HCT116 (cell line): ENCODE measurements around the gene MLLT3. TPM values are rescaled to one million over a fixed set of nuclear protein-coding genes. Genes with fewer than 3 reads are reported as not detected.

Source experiments
- ATAC-seq: fragments of 200-7000 bp; cut with Tn5 transposase; 2 replicates; pipeline ENCODE4 v1.9.1; 2020; ENCODE audit warnings: mild to moderate bottlenecking, moderate library complexity
- BruUV-seq: library from RNA; stranded (reverse); fragments of 400-500 nt; replicated peaks from 2 replicates; lab custom pipeline; 2021; lab: Mats Ljungman, UMichigan
- CTCF ChIA-PET: fragments of 300-600 bp; sonication (Branson Sonifier 250); formaldehyde crosslinking; loops from one replicate; lab custom pipeline; 2021; ENCODE audit warnings: antibody characterized with exemption; lab: Charles Lee
- POLR2A ChIA-PET: fragments of 300-600, 350-600 bp; sonication (Branson Sonifier 250); formaldehyde crosslinking; loops from one replicate; lab custom pipeline; 2021; ENCODE audit warnings: antibody characterized with exemption; lab: Charles Lee
- RAD21 ChIA-PET, 2 experiments: fragments of 300-600 bp; sonication (Branson Sonifier 250); formaldehyde crosslinking; loops; one replicate each; lab custom pipeline; 2023; ENCODE audit warnings: low total read pairs in 2 of 2; ENCODE audit not compliant: uncharacterized antibody in 2 of 2, unreplicated experiment in 2 of 2, low non-redundant PET in 1 of 2; lab: Charles Lee
- DNase-seq: peaks from one replicate; pipeline ENCODE4 v3.0.0-alpha.2; 2010; ENCODE audit warnings: low read depth, low spot score
- H2AFZ ChIP-seq: fragments of 200-600 bp; shearing (Covaris generic), sonication (generic); 2 replicates; pipeline ENCODE4 v1.6.1; 2017; ENCODE audit warnings: low read depth, mixed run types, mixed read lengths, antibody characterized with exemption, low read length; ENCODE audit not compliant: poor library complexity, severe bottlenecking
- H3K27ac ChIP-seq: 2 replicates; pipeline ENCODE4 v1.5.1; 2012; ENCODE audit warnings: low read depth, low read length
- H3K27me3 ChIP-seq: fragments of 200-600 bp; sonication (generic); 2 replicates; pipeline ENCODE4 v1.6.1; 2016; ENCODE audit warnings: mixed run types, low read length, mixed read lengths; ENCODE audit not compliant: insufficient read depth
- H3K36me3 ChIP-seq, 2 experiments: fragments of 200-500 bp in 1 of 2; fragments of 200-600 bp in 1 of 2; sonication (Bioruptor generic) in 1 of 2; sonication (generic) in 1 of 2; 2 replicates each; pipeline versions ENCODE4 v1.5.1 to v1.6.1; 2014 to 2016; ENCODE audit warnings: low read length in 2 of 2, inconsistent platforms in 1 of 2, mixed read lengths in 1 of 2, mixed run types in 1 of 2; ENCODE audit not compliant: insufficient read depth in 2 of 2, control insufficient read depth in 1 of 2
- H3K4me1 ChIP-seq, 2 experiments: fragments of 200-600 bp in 1 of 2; sonication (generic) in 1 of 2; 2 replicates each; pipeline versions ENCODE4 v1.5.1 to v1.6.1; 2012 to 2017; ENCODE audit warnings: low read length in 2 of 2, inconsistent platforms in 1 of 2, mild to moderate bottlenecking in 1 of 2, mixed read lengths in 1 of 2, mixed run types in 1 of 2, moderate library complexity in 1 of 2; ENCODE audit not compliant: insufficient read depth in 2 of 2, control insufficient read depth in 1 of 2
- H3K4me2 ChIP-seq: fragments of 200-600 bp; sonication (generic); 2 replicates; pipeline ENCODE4 v1.6.1; 2017; ENCODE audit warnings: mixed run types, low read length, mixed read lengths
- H3K4me3 ChIP-seq, 2 experiments: fragments of 200-600 bp in 1 of 2; sonication (generic) in 1 of 2; replicated peaks in 1 of 2; 2 replicates each; pipeline ENCODE4 v1.5.1; 2011 to 2016; ENCODE audit warnings: low read length in 2 of 2, control low read depth in 1 of 2, low read depth in 1 of 2, mild to moderate bottlenecking in 1 of 2, mixed read lengths in 1 of 2, mixed run types in 1 of 2
- H3K79me2 ChIP-seq: fragments of 200-600 bp; sonication (generic); 2 replicates; pipeline ENCODE4 v1.6.1; 2017; ENCODE audit warnings: mild to moderate bottlenecking, mixed run types, low read length, moderate library complexity, mixed read lengths; ENCODE audit not compliant: insufficient read depth
- H3K9ac ChIP-seq: fragments of 200-600 bp; sonication (generic); 2 replicates; pipeline ENCODE4 v1.6.1; 2016; ENCODE audit warnings: low read length, mixed read lengths
- H3K9me2 ChIP-seq: fragments of 200-600 bp; sonication (generic), shearing (Covaris generic); 2 replicates; pipeline ENCODE4 v1.6.1; 2017; ENCODE audit warnings: mixed run types, mild to moderate bottlenecking, moderate library complexity; ENCODE audit not compliant: insufficient read depth
- H3K9me3 ChIP-seq, 2 experiments: fragments of 200-500 bp in 1 of 2; fragments of 200-600 bp in 1 of 2; sonication (Bioruptor generic) in 1 of 2; sonication (generic) in 1 of 2; 2 replicates each; pipeline ENCODE4 v1.6.1; 2014 to 2017; ENCODE audit warnings: low read length in 2 of 2, mixed read lengths in 2 of 2, inconsistent platforms in 1 of 2, low read depth in 1 of 2, mild to moderate bottlenecking in 1 of 2, mixed run types in 1 of 2, moderate library complexity in 1 of 2; ENCODE audit not compliant: control insufficient read depth in 1 of 2, insufficient read depth in 1 of 2
- H4K20me1 ChIP-seq: fragments of 200-600 bp; sonication (generic), shearing (Covaris generic); 2 replicates; pipeline ENCODE4 v1.6.1; 2017; ENCODE audit warnings: mixed run types, mild to moderate bottlenecking, moderate library complexity; ENCODE audit not compliant: insufficient read depth
- CEBPB ChIP-seq: IDR thresholded peaks from 2 replicates; pipeline ENCODE4 v1.6.1; 2012; ENCODE audit warnings: low read depth
- ELF1 ChIP-seq: IDR thresholded peaks from 2 replicates; pipeline ENCODE4 v1.6.1; 2012; ENCODE audit warnings: low read depth, borderline replicate concordance
- EZH2phosphoT487 ChIP-seq: fragments of 200-600 bp; IDR thresholded peaks from 2 replicates; pipeline ENCODE4 v1.6.1; 2018; ENCODE audit warnings: antibody characterized with exemption, borderline replicate concordance
- JUND ChIP-seq: IDR thresholded peaks from 2 replicates; pipeline ENCODE4 v1.6.1; 2012
- POLR2A ChIP-seq: IDR thresholded peaks from 2 replicates; pipeline ENCODE4 v1.7.0; 2011; ENCODE audit warnings: borderline replicate concordance; ENCODE audit not compliant: insufficient read depth, insufficient read length; ENCODE audit errors: extremely low read depth
- POLR2AphosphoS5 ChIP-seq: IDR thresholded peaks from 2 replicates; pipeline ENCODE4 v1.6.1; 2011; ENCODE audit warnings: mild to moderate bottlenecking, low read depth, low read length, moderate library complexity
- SIN3A ChIP-seq: IDR thresholded peaks from 2 replicates; pipeline ENCODE4 v1.6.1; 2012; ENCODE audit warnings: low read depth
- SP1 ChIP-seq: IDR thresholded peaks from 2 replicates; pipeline ENCODE4 v1.6.1; 2012; ENCODE audit warnings: low read depth
- TCF7L2 ChIP-seq: IDR thresholded peaks from 2 replicates; pipeline ENCODE4 v1.7.0; 2011; ENCODE audit warnings: borderline replicate concordance, inconsistent platforms; ENCODE audit not compliant: insufficient read depth, insufficient read length; ENCODE audit errors: extremely low read depth
- ZFX ChIP-seq: fragments of 450-650 bp; IDR thresholded peaks from 2 replicates; pipeline ENCODE4 v1.6.1; 2017
- ZNF274 ChIP-seq: fragments of 200-500 bp; sonication (Bioruptor generic); IDR thresholded peaks from 2 replicates; pipeline ENCODE4 v1.6.1; 2014; ENCODE audit warnings: mild to moderate bottlenecking, low read depth, low read length, inconsistent platforms
- intact Hi-C: fragments of 100-400 bp; cut with micrococcal nuclease; formaldehyde crosslinking; loops from 2 replicates; pipeline ENCODE4 v1.10.0; 2022
- total RNA-seq: library from RNA; stranded (reverse); gene quantifications from one replicate; pipeline ENCODE4 v1.2.1, GENCODE V29; 2021; ENCODE audit not compliant: unreplicated experiment
- TF ChIP-seq, protein P1 (sequence below), 3 experiments: fragments of 200-600 bp in 1 of 3; sonication (generic) in 1 of 3; IDR thresholded peaks in 2 of 3; conservative IDR thresholded peaks in 1 of 3; 2 replicates each; pipeline ENCODE4 v1.5.1; 2012 to 2017; ENCODE audit warnings: low read depth in 2 of 3, low read length in 2 of 3, antibody characterized with exemption in 1 of 3, borderline replicate concordance in 1 of 3, control low read depth in 1 of 3, mild to moderate bottlenecking in 1 of 3, mixed read lengths in 1 of 3, mixed run types in 1 of 3, moderate library complexity in 1 of 3; ENCODE audit not compliant: insufficient read depth in 1 of 3
- TF ChIP-seq, protein P2 (sequence below): IDR thresholded peaks from 2 replicates; pipeline ENCODE4 v1.6.1; 2012; ENCODE audit warnings: low read depth

Gene MLLT3
- total RNA-seq, 1 experiment from 2014 or later = 4.3 TPM

DNA sequence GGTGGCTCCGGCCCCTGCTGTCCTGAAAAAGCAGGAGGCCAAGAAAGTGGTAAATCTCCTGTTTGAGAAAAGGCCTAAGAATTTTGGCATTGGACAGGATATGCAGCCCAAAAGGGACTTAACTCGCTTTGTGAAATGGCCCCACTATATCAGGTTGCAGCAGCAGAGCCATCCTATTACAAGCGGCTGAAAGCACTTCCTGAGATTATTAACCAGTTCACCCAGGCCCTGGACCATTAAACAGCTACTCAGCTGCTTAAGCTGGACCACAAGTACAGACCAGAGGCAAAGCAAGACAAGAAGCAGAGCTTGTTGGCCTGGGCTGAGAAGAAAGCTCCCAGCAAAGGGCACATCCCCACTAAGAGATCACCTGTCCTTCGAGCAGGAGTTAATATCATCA is 89.7 kb downstream of the MLLT3 start (continued):
- TF ChIP-seq EZH2phosphoT487 (no peak), POLR2AphosphoS5 (no peak), CEBPB (no peak), JUND (no peak), ELF1 (no peak), SP1 (no peak), SIN3A (no peak), ZNF274 (no peak), TCF7L2 (no peak)
- TF ChIP-seq, protein P1, sequence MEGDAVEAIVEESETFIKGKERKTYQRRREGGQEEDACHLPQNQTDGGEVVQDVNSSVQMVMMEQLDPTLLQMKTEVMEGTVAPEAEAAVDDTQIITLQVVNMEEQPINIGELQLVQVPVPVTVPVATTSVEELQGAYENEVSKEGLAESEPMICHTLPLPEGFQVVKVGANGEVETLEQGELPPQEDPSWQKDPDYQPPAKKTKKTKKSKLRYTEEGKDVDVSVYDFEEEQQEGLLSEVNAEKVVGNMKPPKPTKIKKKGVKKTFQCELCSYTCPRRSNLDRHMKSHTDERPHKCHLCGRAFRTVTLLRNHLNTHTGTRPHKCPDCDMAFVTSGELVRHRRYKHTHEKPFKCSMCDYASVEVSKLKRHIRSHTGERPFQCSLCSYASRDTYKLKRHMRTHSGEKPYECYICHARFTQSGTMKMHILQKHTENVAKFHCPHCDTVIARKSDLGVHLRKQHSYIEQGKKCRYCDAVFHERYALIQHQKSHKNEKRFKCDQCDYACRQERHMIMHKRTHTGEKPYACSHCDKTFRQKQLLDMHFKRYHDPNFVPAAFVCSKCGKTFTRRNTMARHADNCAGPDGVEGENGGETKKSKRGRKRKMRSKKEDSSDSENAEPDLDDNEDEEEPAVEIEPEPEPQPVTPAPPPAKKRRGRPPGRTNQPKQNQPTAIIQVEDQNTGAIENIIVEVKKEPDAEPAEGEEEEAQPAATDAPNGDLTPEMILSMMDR (IDR thresholded peaks at IDR 0.05 in 2 of 3, conservative IDR thresholded peaks at IDR 0.05 in 1 of 3; ENCODE audit: borderline replicate concordance in 1 of 3, insufficient read depth in 1 of 3, low read depth in 2 of 3, low read length in 2 of 3) = no peak

GRCh38 chr9:20529837-20530236 is 92.5 kb downstream of the MLLT3 start:
- no peak for ATAC-seq
- no peak overlapping the region for H2AFZ ChIP-seq
- no TSS peak for BruUV-seq
- no peaks in the 10 kb centered on the region for H3K9me2 ChIP-seq
- H3K4me2 ChIP-seq = no peak overlapping the region
- intact Hi-C loops = loop anchor here (10.0 kb wide), 1 partner anchor 395 kb away; no protein-coding TSS in a partner anchor
- H4K20me1 ChIP-seq = no peaks in the 10 kb centered on the region
- TF ChIP-seq, protein P2, sequence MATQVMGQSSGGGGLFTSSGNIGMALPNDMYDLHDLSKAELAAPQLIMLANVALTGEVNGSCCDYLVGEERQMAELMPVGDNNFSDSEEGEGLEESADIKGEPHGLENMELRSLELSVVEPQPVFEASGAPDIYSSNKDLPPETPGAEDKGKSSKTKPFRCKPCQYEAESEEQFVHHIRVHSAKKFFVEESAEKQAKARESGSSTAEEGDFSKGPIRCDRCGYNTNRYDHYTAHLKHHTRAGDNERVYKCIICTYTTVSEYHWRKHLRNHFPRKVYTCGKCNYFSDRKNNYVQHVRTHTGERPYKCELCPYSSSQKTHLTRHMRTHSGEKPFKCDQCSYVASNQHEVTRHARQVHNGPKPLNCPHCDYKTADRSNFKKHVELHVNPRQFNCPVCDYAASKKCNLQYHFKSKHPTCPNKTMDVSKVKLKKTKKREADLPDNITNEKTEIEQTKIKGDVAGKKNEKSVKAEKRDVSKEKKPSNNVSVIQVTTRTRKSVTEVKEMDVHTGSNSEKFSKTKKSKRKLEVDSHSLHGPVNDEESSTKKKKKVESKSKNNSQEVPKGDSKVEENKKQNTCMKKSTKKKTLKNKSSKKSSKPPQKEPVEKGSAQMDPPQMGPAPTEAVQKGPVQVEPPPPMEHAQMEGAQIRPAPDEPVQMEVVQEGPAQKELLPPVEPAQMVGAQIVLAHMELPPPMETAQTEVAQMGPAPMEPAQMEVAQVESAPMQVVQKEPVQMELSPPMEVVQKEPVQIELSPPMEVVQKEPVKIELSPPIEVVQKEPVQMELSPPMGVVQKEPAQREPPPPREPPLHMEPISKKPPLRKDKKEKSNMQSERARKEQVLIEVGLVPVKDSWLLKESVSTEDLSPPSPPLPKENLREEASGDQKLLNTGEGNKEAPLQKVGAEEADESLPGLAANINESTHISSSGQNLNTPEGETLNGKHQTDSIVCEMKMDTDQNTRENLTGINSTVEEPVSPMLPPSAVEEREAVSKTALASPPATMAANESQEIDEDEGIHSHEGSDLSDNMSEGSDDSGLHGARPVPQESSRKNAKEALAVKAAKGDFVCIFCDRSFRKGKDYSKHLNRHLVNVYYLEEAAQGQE = no peak
- TF ChIP-seq ZFX = no peak
- TF ChIP-seq, protein P1 (IDR thresholded peaks at IDR 0.05 in 2 of 3, conservative IDR thresholded peaks at IDR 0.05 in 1 of 3; ENCODE audit: borderline replicate concordance in 1 of 3, insufficient read depth in 1 of 3, low read depth in 2 of 3, low read length in 2 of 3) = no peak
- TF ChIP-seq ZNF274 = no peak
- TF ChIP-seq POLR2A = no peak
- TF ChIP-seq, all 23 proteins: peak for 0
- ChIA-PET RAD21 (no interaction called here), POLR2A (no interaction called here), CTCF (no interaction called here)
- Histone ChIP-seq H3K4me3 (no peak overlapping the region), H3K9ac (no peak overlapping the region), H3K9me3 (no peaks in the 10 kb centered on the region), H3K4me1 (no peaks in the 10 kb centered on the region), H3K79me2 (no peaks in the 10 kb centered on the region), H3K36me3 (no peaks in the 10 kb centered on the region), H3K27ac (no peak overlapping the region), H3K27me3 (peaks cover 3% of the 10 kb centered on the region; the same call in 1 of the 2 replicates)
- no peak for DNase-seq
